H1 (cell line): ENCODE results near the gene TMEM14C. TPM values are rescaled to one million over a fixed set of nuclear protein-coding genes. Genes with fewer than 3 reads are reported as not detected.

Experiments used
- ASH2L ChIP-seq: fragments of 200-600, 300-600 bp; sonication (generic); IDR thresholded peaks from one replicate; pipeline ENCODE4 v1.7.1; 2017; ENCODE audit warnings: low read length
- CREB1 ChIP-seq: IDR thresholded peaks from 2 replicates; pipeline ENCODE4 v1.6.1; 2012; ENCODE audit warnings: inconsistent platforms
- EP300 ChIP-seq, 2 experiments: IDR thresholded peaks; 1 replicate in 1 of 2; 2 replicates in 1 of 2; pipeline ENCODE4 v1.6.1; 2011 to 2012; ENCODE audit warnings: low read depth in 2 of 2, low read length in 2 of 2, mild to moderate bottlenecking in 2 of 2, borderline replicate concordance in 1 of 2, inconsistent platforms in 1 of 2, moderate library complexity in 1 of 2
- FOSL1 ChIP-seq: IDR thresholded peaks from 2 replicates; pipeline ENCODE4 v1.6.1; 2011; ENCODE audit warnings: mild to moderate bottlenecking, low read depth, low read length, moderate library complexity; ENCODE audit not compliant: insufficient read depth
- KDM1A ChIP-seq: fragments of 200-600, 300-600 bp; sonication (generic); IDR thresholded peaks from 2 replicates; pipeline ENCODE4 v1.7.1; 2016; ENCODE audit warnings: mild to moderate bottlenecking, low read length, borderline replicate concordance
- SP1 ChIP-seq: IDR thresholded peaks from 2 replicates; pipeline ENCODE4 v1.6.1; 2011; ENCODE audit warnings: low read depth, low read length
- SP2 ChIP-seq: IDR thresholded peaks from 2 replicates; pipeline ENCODE4 v1.6.1; 2012; ENCODE audit warnings: mild to moderate bottlenecking, low read length, inconsistent platforms
- TBP ChIP-seq: IDR thresholded peaks from 2 replicates; pipeline ENCODE4 v1.6.1; 2011; ENCODE audit warnings: low read depth, low read length, improper control_type of control experiment
- polyA plus RNA-seq, 7 experiments: library from polyadenylated mRNA; depleted of rRNA in 3 of 7; stranded (reverse) in 5 of 7; unstranded in 2 of 7; fragments of >200 nt in 5 of 7; fragments of 200-250 nt in 2 of 7; gene quantifications; 1 replicate in 5 of 7; 2 replicates in 1 of 7; 4 replicates in 1 of 7; pipeline versions ENCODE4 v1.2.1 to v1.2.3, GENCODE V29; 2011 to 2013; ENCODE audit warnings: missing spikeins in 2 of 7, mixed read lengths in 2 of 7
- total RNA-seq: library from RNA; stranded (reverse); fragmentation: NEBNext Ultra II Directional; extraction: Animal tissue kit (Norgen Biotek cat#: 25700); gene quantifications from 2 replicates; pipeline ENCODE4 v1.2.1, GENCODE V29; 2021

The TMEM14C gene
- total and polyA plus RNA-seq, 2 of the 8 experiments (the other 6 are each of a cell fraction or from before 2014, with no cell fraction given): 116 to 157 TPM

DNA sequence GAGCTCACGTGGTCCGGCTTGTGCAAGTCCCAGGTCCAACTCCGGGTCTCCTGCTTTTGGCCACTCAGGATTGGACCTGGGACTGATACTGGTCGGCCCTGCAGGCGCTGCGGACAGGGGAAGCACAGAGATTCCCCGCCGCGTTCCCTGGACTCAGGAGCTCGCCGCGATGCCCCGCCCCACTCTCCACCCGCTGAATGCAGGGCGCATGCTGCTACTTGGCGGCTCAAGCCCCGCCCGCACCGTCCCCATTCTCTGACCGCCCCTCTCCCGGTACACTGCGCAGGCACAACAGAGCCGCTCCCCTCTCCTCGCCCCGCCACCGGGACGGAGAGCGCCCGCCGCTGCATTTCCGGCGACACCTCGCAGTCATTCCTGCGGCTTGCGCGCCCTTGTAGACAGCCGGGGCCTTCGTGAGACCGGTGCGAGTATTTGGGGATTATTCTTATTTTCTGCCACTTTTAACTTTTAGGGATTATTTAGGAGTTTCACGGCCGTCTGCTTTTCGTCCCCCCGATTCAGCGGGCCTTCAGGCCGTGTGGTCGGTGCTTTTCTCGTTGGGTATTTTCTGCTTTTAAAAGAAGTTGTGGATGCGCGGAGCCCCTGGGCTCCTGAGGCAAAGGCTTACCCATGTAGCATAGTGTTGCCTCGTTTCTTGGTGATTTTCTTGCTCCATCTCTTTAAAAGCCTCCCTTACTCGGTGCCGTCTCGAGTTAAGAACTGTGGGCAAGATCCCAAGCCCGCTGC, at the start of gene TMEM14C (continued):
- TF ChIP-seq ASH2L: peak; percentile 58
- 0 out of 3 replicates have a peak, but pooled peaks of 1 of the 2 experiments have one; percentile 36 for TF ChIP-seq EP300 (IDR thresholded peaks at IDR 0.05; ENCODE audit: borderline replicate concordance in 1 of 2, low read depth in 2 of 2, low read length in 2 of 2)
- TF ChIP-seq KDM1A: no peak
- peak; percentile 69 for TF ChIP-seq SP1
- no peak for TF ChIP-seq FOSL1
- TF ChIP-seq CREB1: peak; percentile 26; the same call in 1 of the 2 replicates
- no peak for TF ChIP-seq SP2
- peak; percentile 75 for TF ChIP-seq TBP
